HEK293 (cell line): Measurements from ENCODE around the gene SBF2.

ENCODE experiments used
- CTCF ChIA-PET: fragments of 350-600 bp; formaldehyde crosslinking; extraction: SDS; loops from one replicate; lab custom pipeline; 2021; ENCODE audit warnings: antibody characterized with exemption; lab: Yijun Ruan, JAX
- POLR2A ChIA-PET: fragments of 300-600 bp; formaldehyde crosslinking; extraction: SDS; loops from one replicate; lab custom pipeline; 2020; ENCODE audit warnings: antibody characterized with exemption, inconsistent platforms; lab: Yijun Ruan, JAX
- H3K27ac ChIP-seq: fragments of 200-500 bp; sonication (Bioruptor generic); 2 replicates; pipeline ENCODE4 v1.5.1; 2014; ENCODE audit warnings: low read depth, low read length, control low read depth, inconsistent platforms; ENCODE audit errors: extremely low read depth
- H3K36me3 ChIP-seq, 2 experiments: fragments of 200-500 bp in 1 of 2; sonication (Bioruptor generic) in 1 of 2; 1 replicate in 1 of 2; 2 replicates in 1 of 2; pipeline ENCODE4 v1.5.1; 2014 to 2017; ENCODE audit warnings: inconsistent platforms in 2 of 2, low read length in 2 of 2; ENCODE audit not compliant: control insufficient read depth in 2 of 2, insufficient read depth in 1 of 2
- H3K4me1 ChIP-seq: fragments of 200-500 bp; sonication (Bioruptor generic); 2 replicates; pipeline ENCODE4 v1.5.1; 2014; ENCODE audit warnings: mild to moderate bottlenecking, low read length, inconsistent platforms; ENCODE audit not compliant: control insufficient read depth, insufficient read depth
- H3K4me3 ChIP-seq: 2 replicates; pipeline ENCODE4 v1.5.1; 2011; ENCODE audit warnings: low read depth, mild to moderate bottlenecking, control low read depth, low read length, moderate library complexity
- H3K9me3 ChIP-seq: fragments of 200-500 bp; sonication (Bioruptor generic); 2 replicates; pipeline ENCODE4 v1.5.1; 2014; ENCODE audit warnings: low read depth, low read length, inconsistent platforms; ENCODE audit not compliant: control insufficient read depth, insufficient read depth
- GLIS2 ChIP-seq: fragments of 450-650 bp; formaldehyde crosslinking; IDR thresholded peaks from 2 replicates; pipeline ENCODE4 v1.5.1; 2016; ENCODE audit warnings: missing biosample characterization, missing genetic modification characterization
- KLF1 ChIP-seq: fragments of 450-650 bp; formaldehyde crosslinking; IDR thresholded peaks from 2 replicates; pipeline ENCODE4 v1.5.1; 2016; ENCODE audit warnings: missing biosample characterization, missing genetic modification characterization
- KLF10 ChIP-seq: fragments of 450-650 bp; IDR thresholded peaks from 2 replicates; pipeline ENCODE4 v1.5.1; 2018; ENCODE audit warnings: missing biosample characterization, mild to moderate bottlenecking, missing genetic modification characterization
- SP2 ChIP-seq: fragments of 450-650 bp; formaldehyde crosslinking; IDR thresholded peaks from 2 replicates; pipeline ENCODE4 v1.5.1; 2016; ENCODE audit warnings: missing biosample characterization, missing genetic modification characterization
- ZNF146 ChIP-seq: fragments of 450-650 bp; formaldehyde crosslinking; IDR thresholded peaks from 2 replicates; pipeline ENCODE4 v1.5.1; 2016; ENCODE audit warnings: missing biosample characterization, missing genetic modification characterization
- ZNF169 ChIP-seq: fragments of 450-650 bp; formaldehyde crosslinking; IDR thresholded peaks from 2 replicates; pipeline ENCODE4 v1.5.1; 2016; ENCODE audit warnings: missing biosample characterization, missing genetic modification characterization
- ZNF174 ChIP-seq: fragments of 450-650 bp; formaldehyde crosslinking; IDR thresholded peaks from 2 replicates; pipeline ENCODE4 v1.5.0; 2017; ENCODE audit warnings: missing biosample characterization, mild to moderate bottlenecking, missing genetic modification characterization
- ZNF175 ChIP-seq: fragments of 450-650 bp; formaldehyde crosslinking; IDR thresholded peaks from 2 replicates; pipeline ENCODE4 v1.5.1; 2016; ENCODE audit warnings: missing biosample characterization, missing genetic modification characterization
- ZNF184 ChIP-seq: fragments of 450-650 bp; IDR thresholded peaks from 2 replicates; pipeline ENCODE4 v1.5.1; 2018; ENCODE audit warnings: missing biosample characterization, mild to moderate bottlenecking, missing genetic modification characterization
- ZNF23 ChIP-seq: fragments of 450-650 bp; formaldehyde crosslinking; IDR thresholded peaks from 2 replicates; pipeline ENCODE4 v1.5.1; 2016; ENCODE audit warnings: missing biosample characterization, missing genetic modification characterization, borderline replicate concordance
- ZNF248 ChIP-seq: fragments of 450-650 bp; formaldehyde crosslinking; IDR thresholded peaks from 2 replicates; pipeline ENCODE4 v1.5.1; 2017; ENCODE audit warnings: missing biosample characterization, missing genetic modification characterization
- ZNF302 ChIP-seq: fragments of 450-650 bp; formaldehyde crosslinking; IDR thresholded peaks from 2 replicates; pipeline ENCODE4 v1.5.1; 2016; ENCODE audit warnings: missing biosample characterization, missing genetic modification characterization, low read depth
- ZNF311 ChIP-seq: fragments of 450-650 bp; formaldehyde crosslinking; IDR thresholded peaks from 2 replicates; pipeline ENCODE4 v1.5.1; 2017; ENCODE audit warnings: missing biosample characterization, missing genetic modification characterization, borderline replicate concordance
- ZNF404 ChIP-seq: fragments of 450-650 bp; formaldehyde crosslinking; IDR thresholded peaks from 2 replicates; pipeline ENCODE4 v1.5.1; 2017; ENCODE audit warnings: missing biosample characterization, missing genetic modification characterization
- ZNF510 ChIP-seq: fragments of 450-650 bp; formaldehyde crosslinking; IDR thresholded peaks from 2 replicates; pipeline ENCODE4 v1.5.1; 2018; ENCODE audit warnings: mild to moderate bottlenecking, missing genetic modification characterization, missing biosample characterization; ENCODE audit not compliant: insufficient replicate concordance
- ZNF514 ChIP-seq: fragments of 450-650 bp; formaldehyde crosslinking; IDR thresholded peaks from 2 replicates; pipeline ENCODE4 v1.5.1; 2016; ENCODE audit warnings: missing biosample characterization, missing genetic modification characterization
- ZNF521 ChIP-seq: fragments of 450-650 bp; formaldehyde crosslinking; IDR thresholded peaks from 2 replicates; pipeline ENCODE4 v1.5.1; 2017; ENCODE audit warnings: missing biosample characterization, mild to moderate bottlenecking, missing genetic modification characterization
- ZNF664 ChIP-seq: fragments of 450-650 bp; formaldehyde crosslinking; IDR thresholded peaks from 2 replicates; pipeline ENCODE4 v1.5.1; 2016; ENCODE audit warnings: missing biosample characterization, missing genetic modification characterization
- ZNF670 ChIP-seq: fragments of 450-650 bp; formaldehyde crosslinking; IDR thresholded peaks from 2 replicates; pipeline ENCODE4 v1.5.1; 2016; ENCODE audit warnings: missing biosample characterization, missing genetic modification characterization, low read depth
- ZNF677 ChIP-seq: fragments of 450-650 bp; IDR thresholded peaks from 2 replicates; pipeline ENCODE4 v1.5.0; 2018; ENCODE audit warnings: missing biosample characterization, mild to moderate bottlenecking, missing genetic modification characterization, moderate library complexity
- TF ChIP-seq, protein P1 (sequence below): fragments of 450-650 bp; formaldehyde crosslinking; IDR thresholded peaks from 2 replicates; pipeline ENCODE4 v1.5.1; 2016; ENCODE audit warnings: missing biosample characterization, missing genetic modification characterization
- TF ChIP-seq, protein P2 (sequence below): fragments of 450-650 bp; formaldehyde crosslinking; IDR thresholded peaks from 2 replicates; pipeline ENCODE4 v1.5.1; 2016; ENCODE audit warnings: missing biosample characterization, missing genetic modification characterization
- TF ChIP-seq, protein P3 (sequence below): fragments of 450-650 bp; formaldehyde crosslinking; IDR thresholded peaks from 2 replicates; pipeline ENCODE4 v1.5.1; 2016; ENCODE audit warnings: missing biosample characterization, missing genetic modification characterization
- TF ChIP-seq, protein P4 (sequence below): fragments of 450-650 bp; formaldehyde crosslinking; IDR thresholded peaks from 2 replicates; pipeline ENCODE4 v1.5.1; 2016; ENCODE audit warnings: missing biosample characterization, missing genetic modification characterization

The SBF2 gene

DNA sequence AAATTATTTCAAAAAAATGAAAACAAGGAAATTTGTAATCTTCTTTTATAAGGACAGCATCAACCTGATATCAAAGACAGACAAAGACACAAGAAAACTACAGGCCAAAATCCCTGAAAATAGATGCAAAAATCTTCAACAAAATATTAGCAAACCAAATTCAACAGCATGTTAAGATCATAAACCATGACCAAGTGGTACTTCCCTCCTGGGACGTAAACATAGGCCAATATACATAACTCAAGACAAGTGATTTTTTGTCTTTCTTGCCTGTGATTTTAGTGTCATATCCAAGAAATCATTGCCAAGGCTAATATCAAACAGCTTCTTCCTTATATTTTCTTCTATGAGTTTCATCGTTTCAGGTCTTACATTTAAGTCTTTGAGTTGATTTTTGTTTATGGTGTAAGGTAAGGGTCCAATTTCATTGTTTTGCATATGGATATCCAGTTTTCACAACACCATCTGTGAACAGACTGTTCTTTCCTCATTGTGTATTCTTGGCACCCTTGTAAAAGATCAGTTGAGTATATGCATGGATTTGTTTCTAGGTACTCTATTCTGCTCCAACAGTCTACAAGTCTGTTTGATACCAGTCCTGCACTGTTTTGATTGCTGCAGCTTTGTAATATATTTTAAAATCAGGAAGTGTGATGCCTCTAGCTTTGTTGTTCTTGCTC, 50.0 kb downstream of the SBF2 start (continued):
- TF ChIP-seq ZNF311 (tag by site-specific recombination): no peak
- no peak for TF ChIP-seq ZNF169 (tag by site-specific recombination)
- no peak for TF ChIP-seq KLF10
- no peak for TF ChIP-seq GLIS2 (tag by site-specific recombination)
- no peak for TF ChIP-seq ZNF521

DNA sequence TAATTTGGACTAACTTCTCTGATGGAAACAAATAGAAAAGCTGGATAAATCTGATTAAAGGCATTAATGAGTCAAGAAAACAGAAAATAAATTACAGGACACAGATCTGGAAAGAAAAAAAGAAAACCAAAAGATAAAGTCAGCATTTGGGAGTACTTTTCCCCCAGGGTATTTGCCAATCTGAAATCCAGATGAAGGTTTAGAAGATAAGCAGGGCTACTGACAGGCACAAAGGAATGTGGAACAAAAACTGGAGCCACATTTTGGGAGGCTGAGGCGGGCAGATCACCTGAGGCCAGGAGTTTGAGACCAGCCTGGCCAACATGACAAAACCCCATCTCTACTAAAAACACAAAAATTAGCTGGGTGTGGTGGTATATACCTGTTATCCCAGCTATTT, 57.2 kb downstream of the SBF2 start:
- H3K4me3 ChIP-seq: no peak overlapping the region
- ChIA-PET POLR2A (interaction anchor here (1.8 kb wide), 1 partner anchor 69 kb away, joined by 6 read pairs; no protein-coding TSS in a partner anchor), CTCF (no interaction called here)
- no peak overlapping the region for H3K27ac ChIP-seq
- H3K36me3 ChIP-seq: no peaks in the 10 kb centered on the region
- TF ChIP-seq, protein P1, sequence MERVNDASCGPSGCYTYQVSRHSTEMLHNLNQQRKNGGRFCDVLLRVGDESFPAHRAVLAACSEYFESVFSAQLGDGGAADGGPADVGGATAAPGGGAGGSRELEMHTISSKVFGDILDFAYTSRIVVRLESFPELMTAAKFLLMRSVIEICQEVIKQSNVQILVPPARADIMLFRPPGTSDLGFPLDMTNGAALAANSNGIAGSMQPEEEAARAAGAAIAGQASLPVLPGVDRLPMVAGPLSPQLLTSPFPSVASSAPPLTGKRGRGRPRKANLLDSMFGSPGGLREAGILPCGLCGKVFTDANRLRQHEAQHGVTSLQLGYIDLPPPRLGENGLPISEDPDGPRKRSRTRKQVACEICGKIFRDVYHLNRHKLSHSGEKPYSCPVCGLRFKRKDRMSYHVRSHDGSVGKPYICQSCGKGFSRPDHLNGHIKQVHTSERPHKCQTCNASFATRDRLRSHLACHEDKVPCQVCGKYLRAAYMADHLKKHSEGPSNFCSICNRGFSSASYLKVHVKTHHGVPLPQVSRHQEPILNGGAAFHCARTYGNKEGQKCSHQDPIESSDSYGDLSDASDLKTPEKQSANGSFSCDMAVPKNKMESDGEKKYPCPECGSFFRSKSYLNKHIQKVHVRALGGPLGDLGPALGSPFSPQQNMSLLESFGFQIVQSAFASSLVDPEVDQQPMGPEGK (tag by site-specific recombination): no peak
- TF ChIP-seq ZNF670: no peak
- TF ChIP-seq KLF1: no peak
- no peak for TF ChIP-seq ZNF248 (tag by site-specific recombination)
- TF ChIP-seq ZNF174: no peak
- no peak for TF ChIP-seq ZNF404 (tag by site-specific recombination)
- no peak for TF ChIP-seq ZNF146
- H3K4me1 ChIP-seq: no peaks in the 10 kb centered on the region
- no peaks in the 10 kb centered on the region for H3K9me3 ChIP-seq

DNA sequence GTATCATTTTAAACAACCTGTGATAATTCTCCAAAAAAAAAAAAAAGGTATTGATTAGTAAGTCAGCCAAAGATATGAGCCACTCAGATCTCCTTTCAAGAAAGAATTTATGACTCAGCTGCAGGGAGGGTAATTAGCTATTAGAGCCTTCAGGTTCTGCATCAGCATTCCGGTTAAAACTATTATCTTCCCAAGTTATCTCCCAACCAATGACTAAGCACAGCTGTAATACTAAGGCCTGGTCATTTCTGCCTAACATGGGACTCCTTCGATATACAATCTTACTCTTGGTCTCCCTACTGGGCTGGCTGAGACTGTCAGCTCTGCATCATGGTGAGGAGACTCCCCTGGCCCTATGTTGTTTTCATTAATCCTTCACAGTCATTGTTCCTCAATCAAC, 60.4 kb downstream of the SBF2 start:
- no peaks in the 10 kb centered on the region for H3K36me3 ChIP-seq
- ChIA-PET CTCF (interaction anchor here (0.6 to 1.1 kb wide), 6 partner anchors 23 to 157 kb away, joined by 3 to 6 read pairs (median 4); no protein-coding TSS in a partner anchor), POLR2A (interaction anchor here (0.8 to 0.9 kb wide), 2 partner anchors 70 to 71 kb away, joined by 3 read pairs; partner anchors contain the start of gene ADM)
- no peaks in the 10 kb centered on the region for H3K4me1 ChIP-seq
- no peak overlapping the region for H3K27ac ChIP-seq
- TF ChIP-seq ZNF677 (tag by site-specific recombination): no peak
- TF ChIP-seq ZNF404 (tag by site-specific recombination): no peak
- TF ChIP-seq, protein P2, sequence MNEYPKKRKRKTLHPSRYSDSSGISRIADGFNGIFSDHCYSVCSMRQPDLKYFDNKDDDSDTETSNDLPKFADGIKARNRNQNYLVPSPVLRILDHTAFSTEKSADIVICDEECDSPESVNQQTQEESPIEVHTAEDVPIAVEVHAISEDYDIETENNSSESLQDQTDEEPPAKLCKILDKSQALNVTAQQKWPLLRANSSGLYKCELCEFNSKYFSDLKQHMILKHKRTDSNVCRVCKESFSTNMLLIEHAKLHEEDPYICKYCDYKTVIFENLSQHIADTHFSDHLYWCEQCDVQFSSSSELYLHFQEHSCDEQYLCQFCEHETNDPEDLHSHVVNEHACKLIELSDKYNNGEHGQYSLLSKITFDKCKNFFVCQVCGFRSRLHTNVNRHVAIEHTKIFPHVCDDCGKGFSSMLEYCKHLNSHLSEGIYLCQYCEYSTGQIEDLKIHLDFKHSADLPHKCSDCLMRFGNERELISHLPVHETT: no peak
- TF ChIP-seq ZNF664 (tag by site-specific recombination): no peak
- TF ChIP-seq ZNF23: no peak
- no peaks in the 10 kb centered on the region for H3K9me3 ChIP-seq
- H3K4me3 ChIP-seq: no peak overlapping the region

DNA sequence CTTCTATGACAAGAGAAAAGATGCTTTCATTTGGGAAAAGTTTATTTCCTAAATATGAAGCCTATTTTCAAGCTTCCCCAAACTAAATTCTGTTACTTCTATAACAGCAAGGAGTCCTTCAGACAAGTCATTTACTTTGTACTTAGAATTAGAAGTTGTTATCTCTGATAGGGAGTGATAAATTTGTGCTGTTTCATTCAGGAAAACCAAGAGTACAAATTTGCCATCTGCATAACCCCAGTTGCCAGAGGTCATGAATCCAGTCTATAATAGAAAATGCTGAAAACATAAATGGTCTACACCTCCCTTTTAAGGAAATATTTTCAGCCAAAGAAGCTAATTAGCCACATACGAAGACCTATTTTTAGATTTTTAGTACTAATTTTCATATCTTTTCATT, 61.3 kb downstream of the SBF2 start:
- ChIA-PET POLR2A (no interaction called here), CTCF (no interaction called here)
- H3K36me3 ChIP-seq: no peaks in the 10 kb centered on the region
- H3K27ac ChIP-seq: no peak overlapping the region
- no peaks in the 10 kb centered on the region for H3K4me1 ChIP-seq
- no peak overlapping the region for H3K4me3 ChIP-seq
- H3K9me3 ChIP-seq: no peaks in the 10 kb centered on the region
- TF ChIP-seq, protein P3, sequence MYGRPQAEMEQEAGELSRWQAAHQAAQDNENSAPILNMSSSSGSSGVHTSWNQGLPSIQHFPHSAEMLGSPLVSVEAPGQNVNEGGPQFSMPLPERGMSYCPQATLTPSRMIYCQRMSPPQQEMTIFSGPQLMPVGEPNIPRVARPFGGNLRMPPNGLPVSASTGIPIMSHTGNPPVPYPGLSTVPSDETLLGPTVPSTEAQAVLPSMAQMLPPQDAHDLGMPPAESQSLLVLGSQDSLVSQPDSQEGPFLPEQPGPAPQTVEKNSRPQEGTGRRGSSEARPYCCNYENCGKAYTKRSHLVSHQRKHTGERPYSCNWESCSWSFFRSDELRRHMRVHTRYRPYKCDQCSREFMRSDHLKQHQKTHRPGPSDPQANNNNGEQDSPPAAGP: no peak
- TF ChIP-seq ZNF302 (no peak), SP2 (tag by site-specific recombination) (no peak), ZNF175 (tag by site-specific recombination) (no peak), ZNF184 (tag by site-specific recombination) (no peak), KLF10 (no peak), ZNF514 (tag by site-specific recombination) (no peak), ZNF510 (tag by site-specific recombination) (no peak)
- TF ChIP-seq, protein P1 (tag by site-specific recombination): no peak
- TF ChIP-seq, protein P4, sequence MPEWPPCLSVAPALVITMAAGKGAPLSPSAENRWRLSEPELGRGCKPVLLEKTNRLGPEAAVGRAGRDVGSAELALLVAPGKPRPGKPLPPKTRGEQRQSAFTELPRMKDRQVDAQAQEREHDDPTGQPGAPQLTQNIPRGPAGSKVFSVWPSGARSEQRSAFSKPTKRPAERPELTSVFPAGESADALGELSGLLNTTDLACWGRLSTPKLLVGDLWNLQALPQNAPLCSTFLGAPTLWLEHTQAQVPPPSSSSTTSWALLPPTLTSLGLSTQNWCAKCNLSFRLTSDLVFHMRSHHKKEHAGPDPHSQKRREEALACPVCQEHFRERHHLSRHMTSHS: no peak
